LoVo (cell line): ENCODE results near the gene EML1.
"Not testable (repeated sequence)": the region's sequence is repeated elsewhere in the genome, so short reads cannot be mapped to it uniquely, and the experiment has no call there.

Experiments used
- DNase-seq: peaks from one replicate; pipeline ENCODE4 v3.0.0-alpha.2; 2016; ENCODE audit warnings: low spot score

EML1 gene

DNA sequence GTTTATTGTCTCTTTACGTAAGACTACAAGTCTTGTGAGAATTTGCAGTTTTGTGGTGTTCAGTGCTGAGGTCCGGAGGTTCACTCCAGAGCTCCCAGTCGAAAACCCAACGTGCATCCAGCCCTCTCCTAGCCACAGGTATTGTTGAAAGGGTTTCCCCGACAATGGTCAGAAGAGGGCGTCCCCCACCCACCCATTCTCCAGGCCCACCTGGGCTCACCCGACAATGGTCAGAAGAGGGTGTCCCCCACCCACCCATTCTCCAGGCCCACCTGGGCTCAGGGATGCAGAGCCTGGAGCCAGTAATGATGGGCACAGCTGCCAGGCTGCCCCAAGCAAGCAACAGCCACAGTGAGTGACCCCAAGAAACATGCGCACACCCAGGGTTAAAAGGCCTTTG lies 145.2 kb downstream of the EML1 start:
- no peak for DNase-seq

DNA sequence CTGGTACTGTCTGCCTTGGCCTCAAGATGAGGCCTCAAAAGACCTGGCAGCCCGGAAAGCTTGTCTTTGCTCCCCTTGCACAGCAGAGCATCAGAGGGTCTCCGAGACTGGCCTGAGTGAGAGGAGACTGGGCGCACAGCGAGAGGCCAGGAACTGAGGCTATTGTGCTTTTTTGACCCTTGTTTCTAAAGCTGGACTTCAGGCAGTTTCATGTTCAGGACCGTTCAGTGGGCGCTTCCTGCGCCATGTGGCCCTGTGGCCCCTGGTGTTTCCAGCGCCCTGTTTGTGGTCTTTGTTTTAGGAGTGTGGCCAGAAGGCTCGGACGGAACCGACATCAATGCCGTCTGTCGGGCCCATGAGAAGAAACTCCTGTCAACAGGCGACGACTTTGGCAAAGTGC lies 145.7 kb downstream of the EML1 start:
- DNase-seq, result no peak

DNA sequence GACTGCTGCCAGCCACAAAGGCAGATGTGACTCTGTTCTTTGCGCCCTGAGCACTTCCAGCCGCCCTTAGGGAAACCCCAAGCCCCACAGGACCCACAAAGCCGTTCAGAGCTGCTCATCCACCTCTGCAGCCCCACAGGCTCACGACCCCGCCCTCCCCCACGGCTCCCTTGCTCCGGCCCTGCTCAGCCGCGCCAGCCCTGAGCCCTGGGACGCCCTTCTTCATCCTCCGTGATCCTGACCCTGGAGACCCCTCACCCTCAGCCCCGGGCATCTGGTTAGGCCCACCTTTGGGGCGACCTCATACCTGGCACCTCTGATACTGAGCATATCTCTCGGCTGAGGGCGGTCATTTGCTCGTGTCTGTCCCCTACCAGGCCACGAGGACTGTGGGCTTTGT lies 146.2 kb downstream of the EML1 start:
- DNase-seq, result no peak

- no peak for DNase-seq
These were observed 146.9 kb downstream of the EML1 start for GRCh38 chr14:99940064-99940463.

GRCh38 chr14:99941211-99941610 lies 148.0 kb downstream of the EML1 start:
- no peak for DNase-seq

GRCh38 chr14:99943620-99944019 lies 150.4 kb downstream of the EML1 start:
- DNase-seq, result no peak

DNA sequence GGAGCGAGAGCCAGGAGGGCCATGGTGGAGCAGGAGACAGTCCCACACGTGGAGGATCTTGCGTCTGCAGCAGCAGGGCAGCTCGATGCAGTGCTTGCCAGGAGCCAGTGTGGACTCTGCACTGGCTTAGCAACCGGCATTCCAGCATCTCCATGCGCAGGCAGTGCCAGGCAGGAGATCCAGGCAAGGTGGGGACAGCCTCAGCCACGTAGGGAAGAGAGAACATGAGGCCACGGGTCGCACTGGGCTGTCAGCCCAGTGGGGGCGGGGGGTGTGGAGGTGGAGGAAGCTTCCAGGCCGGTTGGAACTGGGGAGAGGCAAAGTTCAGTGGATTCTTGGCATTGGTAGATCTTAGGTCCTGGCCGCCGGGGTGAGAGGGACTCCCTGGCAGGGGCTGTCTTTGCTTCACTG lies 151.0 kb downstream of the EML1 start:
- no peak for DNase-seq

DNA sequence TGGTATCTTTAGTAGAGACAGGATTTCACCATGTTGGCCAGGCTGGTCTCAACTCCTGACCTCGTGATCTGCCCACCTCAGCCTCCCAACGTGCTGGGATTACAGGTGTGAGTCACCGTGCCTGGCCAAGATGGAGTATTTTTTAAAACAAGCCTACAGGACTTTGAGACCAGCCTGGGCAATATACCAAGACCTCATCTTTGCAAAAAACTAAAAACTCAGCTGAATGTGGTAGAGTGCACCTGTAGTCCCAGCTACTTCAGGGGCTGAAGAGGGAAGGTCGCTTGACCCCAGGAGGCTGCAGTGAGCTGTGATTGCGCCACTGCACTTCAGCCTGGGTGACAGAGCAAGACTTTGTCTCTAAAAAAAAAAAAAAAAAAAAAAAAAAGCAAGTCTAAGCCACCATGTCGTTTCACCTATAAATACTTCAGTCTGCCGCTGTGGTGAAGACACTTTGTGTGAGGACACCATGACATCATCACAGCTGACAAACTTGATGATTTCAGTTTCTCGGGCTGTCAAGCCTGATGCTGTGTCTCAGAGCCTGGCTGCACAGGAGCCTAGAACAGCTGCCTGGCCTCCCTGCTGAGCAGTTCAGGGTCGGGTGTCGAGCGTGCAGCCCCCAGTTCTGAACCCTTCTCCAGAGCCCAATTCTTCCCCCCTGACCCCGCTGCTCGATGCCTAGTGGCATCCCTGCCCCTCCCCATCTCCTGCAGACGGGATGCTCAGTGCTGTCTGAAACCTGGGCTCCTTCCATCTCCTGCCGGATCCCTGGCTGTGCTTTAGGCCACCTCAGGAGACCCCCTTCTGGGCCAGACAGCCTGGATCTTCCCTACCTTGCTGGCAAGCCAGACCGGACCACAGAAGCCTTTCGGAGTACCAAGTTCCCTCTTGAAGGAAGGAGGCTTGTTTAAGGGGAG lies 152.8 kb downstream of the EML1 start:
- DNase-seq, result no peak

DNA sequence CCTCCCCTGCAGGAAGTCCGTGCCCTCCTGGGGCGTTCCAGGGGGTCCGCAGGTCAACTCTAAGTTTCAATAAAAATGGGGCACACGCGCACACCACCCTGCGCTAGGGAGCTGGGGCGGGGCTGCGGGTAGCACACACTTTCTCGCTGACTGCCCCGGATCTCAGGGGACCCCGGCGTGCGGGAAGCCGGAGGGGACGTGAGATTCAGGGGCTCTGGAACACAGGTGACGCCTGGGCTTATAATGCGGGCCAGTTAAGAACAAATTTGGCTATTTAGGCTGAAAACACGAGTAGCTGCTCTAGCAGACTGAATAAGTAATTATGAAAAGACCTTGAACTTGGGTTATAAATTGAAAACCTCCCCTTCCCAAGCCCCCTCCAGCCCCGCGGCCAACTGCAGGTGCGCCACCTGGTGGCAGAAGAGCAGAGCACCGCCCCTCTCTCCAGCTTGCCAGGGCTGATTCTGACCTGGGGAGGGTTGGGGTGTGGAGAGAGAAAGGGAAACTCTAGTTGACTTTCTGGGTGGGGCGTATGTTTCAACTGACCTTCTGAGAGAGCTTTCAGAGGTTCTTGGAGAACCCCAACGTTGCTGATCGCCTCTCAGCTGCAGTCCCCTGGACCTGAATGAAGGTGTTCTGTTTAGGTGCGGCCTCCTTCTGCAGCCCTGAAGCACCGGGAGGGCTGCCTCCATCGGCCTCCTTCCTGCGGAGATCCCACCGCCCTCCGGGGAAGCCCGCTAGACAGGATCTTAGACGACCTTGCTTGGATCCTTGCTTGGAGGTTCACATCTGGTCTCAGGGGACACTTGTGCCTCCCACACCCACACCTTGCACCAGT lies 153.7 kb downstream of the EML1 start:
- peak; percentile 16 for DNase-seq

GRCh38 chr14:99947695-99948094 lies 154.5 kb downstream of the EML1 start:
- no peak for DNase-seq

DNA sequence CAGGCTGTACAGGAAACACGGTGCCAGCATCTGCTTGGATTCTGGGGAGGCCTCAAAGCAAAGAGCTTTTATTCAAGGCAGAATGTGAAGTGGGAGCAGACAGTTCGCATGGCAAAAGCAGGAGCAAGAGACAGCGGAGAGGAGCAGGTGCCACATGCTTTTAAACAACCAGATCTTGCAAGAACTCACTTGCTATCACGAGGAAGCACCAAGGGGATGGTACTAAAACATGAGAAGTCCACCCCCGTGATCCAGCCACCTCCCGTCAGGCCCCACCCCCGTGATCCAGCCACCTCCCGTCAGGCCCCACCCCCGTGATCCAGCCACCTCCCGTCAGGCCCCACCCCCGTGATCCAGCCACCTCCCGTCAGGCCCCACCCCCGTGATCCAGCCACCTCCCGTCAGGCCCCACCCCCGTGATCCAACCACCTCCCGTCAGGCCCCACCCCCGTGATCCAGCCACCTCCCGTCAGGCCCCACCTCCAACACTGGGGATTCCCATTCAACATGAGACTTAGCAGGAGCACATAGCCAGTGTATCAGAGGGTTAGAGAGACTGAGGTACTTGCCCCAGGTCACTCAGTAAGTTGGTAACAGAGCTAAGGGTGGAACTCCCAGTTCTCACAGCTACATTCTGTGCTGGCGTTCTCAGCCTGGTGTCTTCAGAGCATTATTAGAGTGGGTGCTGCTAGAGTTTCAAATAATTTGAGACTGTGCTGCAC lies 156.0 kb downstream of the EML1 start:
- not testable (repeated sequence) for DNase-seq

DNA sequence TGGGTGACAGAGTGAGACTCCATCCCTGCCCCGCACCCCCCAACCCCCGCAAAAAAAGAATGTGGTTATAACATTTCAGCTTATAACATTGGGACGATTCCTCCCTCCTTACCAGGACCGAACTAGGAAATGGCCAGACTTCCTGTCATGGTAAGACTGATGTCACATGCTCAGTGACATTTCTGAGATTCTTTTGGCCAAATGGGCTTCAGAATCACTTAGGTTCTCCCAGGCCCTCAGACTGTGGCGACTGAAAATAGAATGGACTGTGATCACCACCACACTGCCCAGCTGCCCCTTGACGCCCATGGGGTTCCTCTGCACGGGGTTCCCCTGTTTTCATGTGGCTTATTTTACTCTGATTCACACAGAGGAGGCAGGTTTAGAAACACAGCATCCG lies 157.0 kb downstream of the EML1 start:
- DNase-seq, result no peak

- no peak for DNase-seq
These were observed 157.9 kb downstream of the EML1 start for GRCh38 chr14:99951085-99951484.

DNA sequence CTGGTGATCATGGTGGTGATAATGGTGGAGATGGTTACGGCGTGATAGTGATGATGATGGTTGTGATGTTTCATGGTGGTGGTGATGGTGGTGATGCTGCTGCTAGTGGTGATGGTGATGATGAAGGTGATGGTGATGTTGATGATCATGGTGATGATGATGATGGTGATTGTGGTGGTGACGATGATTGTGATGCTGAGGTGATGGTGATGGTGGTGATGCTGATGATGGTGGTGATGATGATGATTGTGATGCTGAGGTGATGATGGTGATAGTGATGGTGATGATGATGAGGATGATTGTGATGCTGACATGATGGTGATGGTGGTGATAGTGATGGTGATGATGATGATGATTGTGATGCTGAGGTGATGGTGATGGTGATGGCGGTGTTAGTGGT lies 158.8 kb downstream of the EML1 start:
- DNase-seq, result no peak

DNA sequence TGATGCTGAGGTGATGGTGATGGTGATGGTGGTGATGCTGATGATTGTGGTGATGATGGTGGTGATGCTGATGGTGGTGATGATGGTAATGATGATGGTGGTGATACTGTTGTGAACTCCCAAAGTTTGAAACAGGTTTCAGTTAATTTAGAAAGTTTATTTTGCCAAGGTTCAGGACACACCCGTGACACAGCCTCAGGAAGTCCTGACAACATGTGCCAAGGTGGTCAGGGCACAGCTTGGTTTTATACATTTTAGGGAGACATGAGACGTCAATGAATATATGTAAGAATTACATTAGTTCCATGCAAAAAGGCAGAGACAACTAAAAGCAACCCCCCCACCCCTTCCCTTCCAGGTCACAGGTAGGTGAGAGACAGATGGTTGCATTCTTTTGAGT lies 159.2 kb downstream of the EML1 start:
- no peak for DNase-seq

GRCh38 chr14:99955826-99956455 lies 162.7 kb downstream of the EML1 start:
- DNase-seq, result no peak

DNA sequence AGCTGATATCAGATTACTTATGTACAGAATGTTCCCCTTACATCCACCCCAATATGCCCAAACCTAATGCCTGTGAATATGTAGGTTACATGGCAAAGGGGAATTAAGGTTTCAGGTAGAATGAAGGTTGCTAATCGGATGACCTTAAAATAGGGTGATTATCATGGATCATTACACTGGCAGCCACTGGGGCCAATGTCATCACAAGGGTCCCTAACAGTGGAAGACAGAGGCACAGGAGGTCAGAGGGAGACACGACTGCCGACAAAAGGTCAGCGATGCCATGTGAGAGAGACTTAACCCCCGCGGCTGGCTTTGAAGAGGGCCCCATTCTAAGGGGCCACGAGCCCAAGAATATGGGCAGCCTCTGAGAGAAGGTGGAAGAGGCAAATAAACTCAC lies 165.2 kb downstream of the EML1 start:
- DNase-seq, result no peak

GRCh38 chr14:99961826-99962518 lies 168.8 kb downstream of the EML1 start:
- no peak for DNase-seq

GRCh38 chr14:99964979-99965378 lies 171.8 kb downstream of the EML1 start:
- no peak for DNase-seq

GRCh38 chr14:99966037-99966835 lies 173.0 kb downstream of the EML1 start:
- no peak for DNase-seq

- DNase-seq, result no peak
These were observed 173.7 kb downstream of the EML1 start for GRCh38 chr14:99966912-99967311.
